Measurements from ENCODE around the gene ZSCAN25. TPM values are rescaled to one million over a fixed set of nuclear protein-coding genes. Genes with fewer than 3 reads are reported as not detected.

ZSCAN25 gene
- total and polyA plus RNA-seq, 2 of the 13 experiments (the other 11 are each of a cell fraction or from before 2014, with no cell fraction given) = 12.1 to 16.8 TPM

DNA sequence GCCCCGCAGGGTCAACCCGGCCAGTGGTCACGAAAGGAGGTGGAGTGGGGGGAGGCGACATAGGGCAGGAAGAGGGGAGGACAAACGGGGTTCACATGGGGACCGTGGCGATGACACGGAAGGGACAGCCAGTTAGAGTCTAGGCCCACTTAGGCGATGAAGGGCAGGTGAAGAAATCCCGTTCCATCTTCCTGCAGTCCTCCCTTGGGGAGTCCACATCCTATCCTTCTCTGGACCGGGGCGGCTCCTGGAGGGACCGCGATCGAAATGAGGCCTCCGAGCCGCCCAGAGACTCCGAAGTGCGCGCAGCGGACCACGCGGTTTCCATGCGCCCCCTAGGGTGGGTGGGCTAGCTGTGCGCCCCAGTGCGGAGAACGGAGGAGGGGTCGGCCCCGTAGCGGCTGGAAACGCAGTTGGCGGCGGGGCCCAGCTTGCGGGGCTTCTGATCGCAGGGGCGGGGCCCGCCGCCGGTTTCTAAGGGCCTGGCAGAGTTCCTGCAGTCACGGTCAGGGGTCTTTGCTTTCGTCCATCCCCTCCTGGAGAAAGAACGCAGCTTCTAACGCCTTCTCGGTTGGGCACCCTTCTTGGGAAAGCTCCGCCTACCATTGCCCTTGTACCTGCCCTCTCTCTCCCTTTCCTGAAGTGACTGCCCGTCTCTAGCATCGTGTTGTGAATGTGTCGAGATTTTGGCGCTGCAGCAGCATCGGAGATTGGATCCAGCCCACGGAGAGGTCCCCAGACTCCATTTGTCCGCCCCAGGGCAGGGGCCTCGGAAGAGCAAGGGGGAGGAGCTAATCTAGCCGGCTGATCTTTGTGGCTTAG, 36.6 kb upstream of the ZSCAN25 start (continued):
- TF ChIP-seq ZNF788 (CRISPR knock-in tag; IDR thresholded peaks at IDR 0.05; ENCODE audit: borderline replicate concordance) (no peak), DZIP1 (CRISPR knock-in tag; IDR thresholded peaks at IDR 0.05) (no peak), ETS1 (CRISPR knock-in tag; IDR thresholded peaks at IDR 0.05) (no peak), PCBP2 (optimal IDR thresholded peaks at IDR 0.05; ENCODE audit: low read depth, low read length, poor library complexity, severe bottlenecking) (no peak), NFIC (IDR thresholded peaks at IDR 0.05; ENCODE audit: low read length) (no peak), GATAD1 (CRISPR knock-in tag; IDR thresholded peaks at IDR 0.05) (no peak), MBNL3 (CRISPR knock-in tag; conservative IDR thresholded peaks at IDR 0.05) (no peak), RARG (CRISPR knock-in tag; IDR thresholded peaks at IDR 0.05; ENCODE audit: low read depth) (no peak), ZNF263 (CRISPR knock-in tag; IDR thresholded peaks at IDR 0.05) (peak; percentile 69), ZNF121 (CRISPR knock-in tag; IDR thresholded peaks at IDR 0.05) (no peak), ZSCAN5A (CRISPR knock-in tag; IDR thresholded peaks at IDR 0.05; ENCODE audit: borderline replicate concordance) (no peak), KLF15 (CRISPR knock-in tag; IDR thresholded peaks at IDR 0.05; ENCODE audit: borderline replicate concordance) (no peak), ZNF773 (CRISPR knock-in tag; IDR thresholded peaks at IDR 0.05; ENCODE audit: borderline replicate concordance) (no peak), RFX5 (IDR thresholded peaks at IDR 0.05; ENCODE audit: low read depth, low read length) (no peak), STAG1 (CRISPR knock-in tag; IDR thresholded peaks at IDR 0.05) (peak; percentile 61), NR2F1 (CRISPR knock-in tag; IDR thresholded peaks at IDR 0.05) (no peak), TARDBP (CRISPR knock-in tag; IDR thresholded peaks at IDR 0.05) (no peak), POGZ (CRISPR knock-in tag; IDR thresholded peaks at IDR 0.05) (0 out of 2 replicates have a peak, but pooled peaks have one; percentile 14)
- TF ChIP-seq, protein P1, sequence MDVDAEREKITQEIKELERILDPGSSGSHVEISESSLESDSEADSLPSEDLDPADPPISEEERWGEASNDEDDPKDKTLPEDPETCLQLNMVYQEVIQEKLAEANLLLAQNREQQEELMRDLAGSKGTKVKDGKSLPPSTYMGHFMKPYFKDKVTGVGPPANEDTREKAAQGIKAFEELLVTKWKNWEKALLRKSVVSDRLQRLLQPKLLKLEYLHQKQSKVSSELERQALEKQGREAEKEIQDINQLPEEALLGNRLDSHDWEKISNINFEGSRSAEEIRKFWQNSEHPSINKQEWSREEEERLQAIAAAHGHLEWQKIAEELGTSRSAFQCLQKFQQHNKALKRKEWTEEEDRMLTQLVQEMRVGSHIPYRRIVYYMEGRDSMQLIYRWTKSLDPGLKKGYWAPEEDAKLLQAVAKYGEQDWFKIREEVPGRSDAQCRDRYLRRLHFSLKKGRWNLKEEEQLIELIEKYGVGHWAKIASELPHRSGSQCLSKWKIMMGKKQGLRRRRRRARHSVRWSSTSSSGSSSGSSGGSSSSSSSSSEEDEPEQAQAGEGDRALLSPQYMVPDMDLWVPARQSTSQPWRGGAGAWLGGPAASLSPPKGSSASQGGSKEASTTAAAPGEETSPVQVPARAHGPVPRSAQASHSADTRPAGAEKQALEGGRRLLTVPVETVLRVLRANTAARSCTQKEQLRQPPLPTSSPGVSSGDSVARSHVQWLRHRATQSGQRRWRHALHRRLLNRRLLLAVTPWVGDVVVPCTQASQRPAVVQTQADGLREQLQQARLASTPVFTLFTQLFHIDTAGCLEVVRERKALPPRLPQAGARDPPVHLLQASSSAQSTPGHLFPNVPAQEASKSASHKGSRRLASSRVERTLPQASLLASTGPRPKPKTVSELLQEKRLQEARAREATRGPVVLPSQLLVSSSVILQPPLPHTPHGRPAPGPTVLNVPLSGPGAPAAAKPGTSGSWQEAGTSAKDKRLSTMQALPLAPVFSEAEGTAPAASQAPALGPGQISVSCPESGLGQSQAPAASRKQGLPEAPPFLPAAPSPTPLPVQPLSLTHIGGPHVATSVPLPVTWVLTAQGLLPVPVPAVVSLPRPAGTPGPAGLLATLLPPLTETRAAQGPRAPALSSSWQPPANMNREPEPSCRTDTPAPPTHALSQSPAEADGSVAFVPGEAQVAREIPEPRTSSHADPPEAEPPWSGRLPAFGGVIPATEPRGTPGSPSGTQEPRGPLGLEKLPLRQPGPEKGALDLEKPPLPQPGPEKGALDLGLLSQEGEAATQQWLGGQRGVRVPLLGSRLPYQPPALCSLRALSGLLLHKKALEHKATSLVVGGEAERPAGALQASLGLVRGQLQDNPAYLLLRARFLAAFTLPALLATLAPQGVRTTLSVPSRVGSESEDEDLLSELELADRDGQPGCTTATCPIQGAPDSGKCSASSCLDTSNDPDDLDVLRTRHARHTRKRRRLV (CRISPR knock-in tag; IDR thresholded peaks at IDR 0.05) = no peak

All from HepG2 (cell line).